Measurements from ENCODE around the gene SULF2.

Gene SULF2

GRCh38 chr20:47666304-47666703, 119.0 kb downstream of the SULF2 start:
- H2AFZ ChIP-seq (ENCODE audit: low read length): no peak overlapping the region
- no peak overlapping the region for H3K4me2 ChIP-seq (ENCODE audit: low read depth, low read length, poor library complexity, severe bottlenecking)
- H4K20me1 ChIP-seq (ENCODE audit: insufficient read depth, low read length, poor library complexity, severe bottlenecking): no peaks in the 10 kb centered on the region
- no peaks in the 10 kb centered on the region for H3K4me1 ChIP-seq (ENCODE audit: insufficient read depth, low read length, poor library complexity, severe bottlenecking)
- no peaks in the 10 kb centered on the region for H3K9me2 ChIP-seq (replicated peaks; ENCODE audit: low read depth, low read length)
- no peaks in the 10 kb centered on the region for H3K9me3 ChIP-seq (ENCODE audit: insufficient read depth, low read depth, low read length)
- no peaks in the 10 kb centered on the region for H3K79me2 ChIP-seq (ENCODE audit: insufficient read depth, low read length)
- H3F3A ChIP-seq (ENCODE audit: low read depth): no peaks in the 10 kb centered on the region
- no peaks in the 10 kb centered on the region for H3K27me3 ChIP-seq (ENCODE audit: insufficient read depth, low read length, poor library complexity, severe bottlenecking)
- TF ChIP-seq CTCF (conservative IDR thresholded peaks at IDR 0.05; ENCODE audit: low read length) (no peak), EZH2phosphoT487 (IDR thresholded peaks at IDR 0.05; ENCODE audit: borderline replicate concordance) (no peak)
- H3K36me3 ChIP-seq (ENCODE audit: insufficient read depth, low read length): no peaks in the 10 kb centered on the region
- no peak overlapping the region for H3K4me3 ChIP-seq (ENCODE audit: low read length, poor library complexity, severe bottlenecking)
- no peak overlapping the region for H3K9ac ChIP-seq (ENCODE audit: low read depth, low read length, poor library complexity, severe bottlenecking)

GRCh38 chr20:47665221-47665991, 119.9 kb downstream of the SULF2 start:
- no peaks in the 10 kb centered on the region for H3K27me3 ChIP-seq (ENCODE audit: insufficient read depth, low read length, poor library complexity, severe bottlenecking)
- no peaks in the 10 kb centered on the region for H3F3A ChIP-seq (ENCODE audit: low read depth)
- H3K79me2 ChIP-seq (ENCODE audit: insufficient read depth, low read length): no peaks in the 10 kb centered on the region
- no peaks in the 10 kb centered on the region for H4K20me1 ChIP-seq (ENCODE audit: insufficient read depth, low read length, poor library complexity, severe bottlenecking)
- no peak overlapping the region for H3K4me2 ChIP-seq (ENCODE audit: low read depth, low read length, poor library complexity, severe bottlenecking)
- no peak overlapping the region for H2AFZ ChIP-seq (ENCODE audit: low read length)
- H3K9me3 ChIP-seq (ENCODE audit: insufficient read depth, low read depth, low read length): no peaks in the 10 kb centered on the region
- TF ChIP-seq EZH2phosphoT487 (IDR thresholded peaks at IDR 0.05; ENCODE audit: borderline replicate concordance): no peak
- no peak for TF ChIP-seq CTCF (conservative IDR thresholded peaks at IDR 0.05; ENCODE audit: low read length)
- H3K9ac ChIP-seq (ENCODE audit: low read depth, low read length, poor library complexity, severe bottlenecking): no peak overlapping the region
- H3K36me3 ChIP-seq (ENCODE audit: insufficient read depth, low read length): no peaks in the 10 kb centered on the region
- H3K9me2 ChIP-seq (replicated peaks; ENCODE audit: low read depth, low read length): no peaks in the 10 kb centered on the region
- H3K4me1 ChIP-seq (ENCODE audit: insufficient read depth, low read length, poor library complexity, severe bottlenecking): no peaks in the 10 kb centered on the region
- no peak overlapping the region for H3K4me3 ChIP-seq (ENCODE audit: low read length, poor library complexity, severe bottlenecking)

GRCh38 chr20:47664744-47665143, 120.5 kb downstream of the SULF2 start:
- H3K79me2 ChIP-seq (ENCODE audit: insufficient read depth, low read length): no peaks in the 10 kb centered on the region
- no peak overlapping the region for H3K4me2 ChIP-seq (ENCODE audit: low read depth, low read length, poor library complexity, severe bottlenecking)
- H3K9me3 ChIP-seq (ENCODE audit: insufficient read depth, low read depth, low read length): no peaks in the 10 kb centered on the region
- TF ChIP-seq EZH2phosphoT487 (IDR thresholded peaks at IDR 0.05; ENCODE audit: borderline replicate concordance) (no peak), CTCF (conservative IDR thresholded peaks at IDR 0.05; ENCODE audit: low read length) (no peak)
- H3K9ac ChIP-seq (ENCODE audit: low read depth, low read length, poor library complexity, severe bottlenecking): no peak overlapping the region
- no peaks in the 10 kb centered on the region for H3K27me3 ChIP-seq (ENCODE audit: insufficient read depth, low read length, poor library complexity, severe bottlenecking)
- no peaks in the 10 kb centered on the region for H3K36me3 ChIP-seq (ENCODE audit: insufficient read depth, low read length)
- no peaks in the 10 kb centered on the region for H3K9me2 ChIP-seq (replicated peaks; ENCODE audit: low read depth, low read length)
- H3K4me3 ChIP-seq (ENCODE audit: low read length, poor library complexity, severe bottlenecking): no peak overlapping the region
- H2AFZ ChIP-seq (ENCODE audit: low read length): no peak overlapping the region
- no peaks in the 10 kb centered on the region for H4K20me1 ChIP-seq (ENCODE audit: insufficient read depth, low read length, poor library complexity, severe bottlenecking)
- no peaks in the 10 kb centered on the region for H3K4me1 ChIP-seq (ENCODE audit: insufficient read depth, low read length, poor library complexity, severe bottlenecking)
- H3F3A ChIP-seq (ENCODE audit: low read depth): no peaks in the 10 kb centered on the region
